Mesenchymal stem cell (in vitro differentiated cells and primary cell): ENCODE results near the gene DPH2.

ENCODE experiments used
- DNase-seq: peaks from one replicate; pipeline ENCODE4 v3.0.0-alpha.2; 2013
- H2AFZ ChIP-seq: one replicate; pipeline ENCODE4 v1.6.1; 2013; ENCODE audit warnings: low read depth, mild to moderate bottlenecking, control low read depth, inconsistent platforms, low read length, moderate library complexity
- H2AK5ac ChIP-seq: 2 replicates; pipeline ENCODE4 v1.6.1; 2013; ENCODE audit warnings: low read length, moderate library complexity, mild to moderate bottlenecking, inconsistent platforms; ENCODE audit not compliant: severe bottlenecking
- H2BK120ac ChIP-seq: one replicate; pipeline ENCODE4 v1.6.1; 2013; ENCODE audit warnings: low read depth, mild to moderate bottlenecking, inconsistent platforms, low read length, moderate library complexity
- H2BK12ac ChIP-seq, 2 experiments: one replicate each; pipeline ENCODE4 v1.6.1; 2013; ENCODE audit warnings: inconsistent platforms in 2 of 2, low read length in 2 of 2, mild to moderate bottlenecking in 2 of 2, moderate library complexity in 2 of 2, control low read depth in 1 of 2
- H2BK15ac ChIP-seq: one replicate; pipeline ENCODE4 v1.6.1; 2013; ENCODE audit warnings: mild to moderate bottlenecking, low read depth, inconsistent platforms; ENCODE audit not compliant: poor library complexity, severe bottlenecking
- H2BK5ac ChIP-seq: 2 replicates; pipeline ENCODE4 v1.6.1; 2013; ENCODE audit warnings: low read depth, mild to moderate bottlenecking, low read length, control low read depth, inconsistent platforms; ENCODE audit not compliant: poor library complexity, severe bottlenecking
- H3K14ac ChIP-seq, 2 experiments: one replicate each; pipeline ENCODE4 v1.6.1; 2013; ENCODE audit warnings: inconsistent platforms in 2 of 2, low read length in 2 of 2, control low read depth in 1 of 2, mild to moderate bottlenecking in 1 of 2, moderate library complexity in 1 of 2
- H3K18ac ChIP-seq, 2 experiments: one replicate each; pipeline ENCODE4 v1.6.1; 2013; ENCODE audit warnings: inconsistent platforms in 2 of 2, low read length in 2 of 2, control low read depth in 1 of 2, low read depth in 1 of 2, mild to moderate bottlenecking in 1 of 2
- H3K23ac ChIP-seq, 2 experiments: one replicate each; pipeline ENCODE4 v1.6.1; 2013; ENCODE audit warnings: inconsistent platforms in 2 of 2, low read length in 2 of 2, mild to moderate bottlenecking in 2 of 2, moderate library complexity in 2 of 2, control low read depth in 1 of 2
- H3K27ac ChIP-seq: 2 replicates; pipeline ENCODE4 v1.5.1; 2013; ENCODE audit warnings: mild to moderate bottlenecking, moderate library complexity, low read length, control low read depth, inconsistent platforms; ENCODE audit not compliant: poor library complexity, severe bottlenecking
- H3K27me3 ChIP-seq, 2 experiments: 2 replicates each; pipeline versions ENCODE4 v1.6.1 to v1.7.0; 2013; ENCODE audit warnings: low read length in 2 of 2, mild to moderate bottlenecking in 2 of 2, moderate library complexity in 2 of 2, control low read depth in 1 of 2, inconsistent platforms in 1 of 2; ENCODE audit not compliant: control insufficient read depth in 1 of 2, insufficient read depth in 1 of 2
- H3K36me3 ChIP-seq, 2 experiments: 2 replicates each; pipeline versions ENCODE4 v1.6.1 to v1.7.0; 2013; ENCODE audit warnings: low read length in 2 of 2, control low read depth in 1 of 2, inconsistent platforms in 1 of 2, low read depth in 1 of 2, mild to moderate bottlenecking in 1 of 2; ENCODE audit not compliant: insufficient read depth in 2 of 2, control insufficient read depth in 1 of 2
- H3K4ac ChIP-seq, 2 experiments: one replicate each; pipeline ENCODE4 v1.6.1; 2013; ENCODE audit warnings: inconsistent platforms in 2 of 2, low read length in 2 of 2, mild to moderate bottlenecking in 2 of 2, moderate library complexity in 2 of 2, control low read depth in 1 of 2, low read depth in 1 of 2
- H3K4me1 ChIP-seq: 2 replicates; pipeline ENCODE4 v1.6.1; 2013; ENCODE audit warnings: low read depth, low read length, control low read depth; ENCODE audit not compliant: control insufficient read depth, insufficient read depth
- H3K4me2 ChIP-seq: 2 replicates; pipeline ENCODE4 v1.6.1; 2013; ENCODE audit warnings: low read length, mild to moderate bottlenecking, inconsistent platforms; ENCODE audit not compliant: poor library complexity, severe bottlenecking
- H3K4me3 ChIP-seq, 2 experiments: 2 replicates each; pipeline versions ENCODE4 v1.5.1 to v1.7.0; 2013; ENCODE audit warnings: low read length in 2 of 2, mild to moderate bottlenecking in 2 of 2, control low read depth in 1 of 2, low read depth in 1 of 2; ENCODE audit not compliant: insufficient read depth in 1 of 2
- H3K79me1 ChIP-seq: replicated peaks from 2 replicates; pipeline ENCODE4 v1.6.1; 2013; ENCODE audit warnings: mild to moderate bottlenecking, control low read depth, low read length, inconsistent platforms; ENCODE audit not compliant: poor library complexity, severe bottlenecking
- H3K9ac ChIP-seq: 2 replicates; pipeline ENCODE4 v1.7.0; 2013; ENCODE audit warnings: mild to moderate bottlenecking, low read length, moderate library complexity
- H3K9me3 ChIP-seq: 2 replicates; pipeline ENCODE4 v1.7.0; 2013; ENCODE audit warnings: mild to moderate bottlenecking, low read length; ENCODE audit not compliant: control insufficient read depth
- H4K8ac ChIP-seq: one replicate; pipeline ENCODE4 v1.6.1; 2013; ENCODE audit warnings: inconsistent platforms, mild to moderate bottlenecking, low read length, moderate library complexity
- H4K91ac ChIP-seq: one replicate; pipeline ENCODE4 v1.6.1; 2013; ENCODE audit warnings: mild to moderate bottlenecking, low read length, inconsistent platforms
- WGBS: methylation state at CpG from one replicate; pipeline ENCODE4 v1.1.7; 2013; ENCODE audit warnings: mixed read lengths; 5-methylcytosine and 5-hydroxymethylcytosine counted together

Gene DPH2

DNA sequence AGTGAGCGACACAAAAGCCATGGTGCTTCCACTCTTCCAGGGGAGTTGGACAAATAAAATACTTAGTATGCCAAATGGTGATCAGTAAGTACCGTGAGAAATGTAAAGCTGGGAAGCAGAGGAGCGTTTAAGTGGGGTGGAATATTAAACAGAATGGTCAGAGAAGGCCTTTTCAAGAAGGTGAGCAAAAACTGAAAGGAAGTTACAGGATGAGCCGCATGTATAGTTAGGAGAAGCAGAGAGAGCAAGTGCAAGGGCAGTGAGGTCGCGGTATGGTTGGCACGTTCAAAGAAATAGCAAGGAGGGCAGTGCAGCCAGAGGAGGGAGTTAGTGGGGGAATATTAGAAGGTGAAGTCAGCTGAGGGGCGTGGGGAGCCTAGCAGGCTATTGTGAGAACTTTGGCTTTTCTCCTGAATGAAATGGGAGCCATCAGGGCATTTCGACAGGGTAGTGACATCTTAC, 4.2 kb downstream of the DPH2 start:
- Histone ChIP-seq H3K23ac (no peak overlapping the region), H3K4me3 (peak overlapping the region; percentile 97 to 98), H4K91ac (no peak overlapping the region), H2BK5ac (no peak overlapping the region), H4K8ac (peak overlapping the region; percentile 63), H3K27ac (no peak overlapping the region), H2AFZ (peak overlapping the region; percentile 80), H3K79me1 (peaks cover 46% of the 10 kb centered on the region), H2AK5ac (no peak overlapping the region), H3K9me3 (no peaks in the 10 kb centered on the region), H3K4ac (peak overlapping the region; percentile 7 to 83), H2BK15ac (no peak overlapping the region), H3K14ac (no peak overlapping the region), H2BK12ac (no peak overlapping the region), H3K4me2 (peak overlapping the region; percentile 98), H3K27me3 (no peaks in the 10 kb centered on the region), H3K4me1 (peaks cover 40% of the 10 kb centered on the region), H3K36me3 (peaks cover 46 to 50% of the 10 kb centered on the region in 2 experiments), H3K18ac (no peak overlapping the region), H2BK120ac (no peak overlapping the region), H3K9ac (peak overlapping the region; percentile 96)
- 46% methylated on average over 9 of the region's 9 CpGs for WGBS
- no peak for DNase-seq

DNA sequence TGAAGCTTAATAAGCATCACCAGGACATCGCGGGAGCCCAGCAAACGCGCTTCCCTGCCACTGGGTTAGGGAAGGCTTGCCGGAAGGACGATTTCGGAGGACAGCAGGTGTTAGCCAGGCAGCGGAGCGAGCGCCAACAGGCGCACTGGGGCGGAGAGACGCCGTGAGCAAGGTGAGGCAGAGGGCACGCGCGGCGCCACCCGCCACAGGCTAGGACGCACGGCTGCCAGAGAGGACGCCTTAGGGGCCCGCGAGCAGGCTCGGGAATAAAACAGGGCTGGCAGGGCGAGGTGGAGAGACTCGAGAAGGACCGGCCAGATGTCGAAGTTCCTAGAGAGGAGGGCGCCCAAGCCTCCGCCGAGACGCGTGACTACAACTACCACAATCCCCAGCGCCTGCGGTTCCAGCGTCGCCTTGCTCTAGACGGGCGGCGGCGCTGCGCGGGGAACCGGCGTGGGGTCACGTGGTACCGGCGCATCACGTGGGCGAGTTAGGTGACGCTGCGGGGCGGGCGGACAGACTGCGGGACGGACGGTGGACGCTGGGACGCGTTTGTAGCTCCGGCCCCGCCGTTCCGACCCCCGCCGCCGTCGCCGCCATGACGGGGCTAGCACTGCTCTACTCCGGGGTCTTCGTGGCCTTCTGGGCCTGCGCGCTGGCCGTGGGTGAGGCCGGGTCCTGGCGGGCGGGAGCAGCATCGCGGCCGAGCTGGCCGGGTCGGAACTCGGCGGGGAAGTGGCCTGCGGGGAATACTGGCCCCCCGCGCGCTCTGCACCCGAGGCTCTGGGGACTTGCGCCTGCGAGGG, 4.8 kb downstream of the DPH2 start, which contains the start of gene ATP6V0B:
Gene ATP6V0B, plus strand, starts transcription at position 518 of the 806 bp plus-strand sequence. Its CDS starts 81 bp downstream, at position 599.
- Histone ChIP-seq H4K8ac (peak within 1 kb of the TSS; percentile 87), H3K23ac (peak within 1 kb of the TSS in 1 of 2 experiments; percentile 99), H2AFZ (peak within 1 kb of the TSS; percentile 97), H2BK12ac (peak within 1 kb of the TSS in 1 of 2 experiments; percentile 33), H3K9ac (peak within 1 kb of the TSS; percentile 96), H2AK5ac (no peak within 1 kb of the TSS), H3K18ac (peak within 1 kb of the TSS; percentile 85 to 94), H2BK120ac (peak within 1 kb of the TSS; percentile 74), H3K4me2 (peak within 1 kb of the TSS; percentile 98), H4K91ac (peak within 1 kb of the TSS; percentile 92), H3K9me3 (no peaks in the 10 kb centered on the region), H3K14ac (peak within 1 kb of the TSS in 1 of 2 experiments; percentile 92), H2BK5ac (peak within 1 kb of the TSS; percentile 35), H2BK15ac (peak within 1 kb of the TSS; percentile 39), H3K4ac (peak within 1 kb of the TSS; percentile 7 to 85), H3K36me3 (peaks cover 46 to 50% of the 10 kb centered on the region in 2 experiments), H3K27me3 (no peaks in the 10 kb centered on the region), H3K4me1 (peaks cover 41% of the 10 kb centered on the region), H3K27ac (peak within 1 kb of the TSS; percentile 27), H3K4me3 (peak within 1 kb of the TSS; percentile 97 to 98), H3K79me1 (peaks cover 46% of the 10 kb centered on the region)
- peak; percentile 94 for DNase-seq
- under 1% methylated on average over 74 of the region's 93 CpGs for WGBS

DNA sequence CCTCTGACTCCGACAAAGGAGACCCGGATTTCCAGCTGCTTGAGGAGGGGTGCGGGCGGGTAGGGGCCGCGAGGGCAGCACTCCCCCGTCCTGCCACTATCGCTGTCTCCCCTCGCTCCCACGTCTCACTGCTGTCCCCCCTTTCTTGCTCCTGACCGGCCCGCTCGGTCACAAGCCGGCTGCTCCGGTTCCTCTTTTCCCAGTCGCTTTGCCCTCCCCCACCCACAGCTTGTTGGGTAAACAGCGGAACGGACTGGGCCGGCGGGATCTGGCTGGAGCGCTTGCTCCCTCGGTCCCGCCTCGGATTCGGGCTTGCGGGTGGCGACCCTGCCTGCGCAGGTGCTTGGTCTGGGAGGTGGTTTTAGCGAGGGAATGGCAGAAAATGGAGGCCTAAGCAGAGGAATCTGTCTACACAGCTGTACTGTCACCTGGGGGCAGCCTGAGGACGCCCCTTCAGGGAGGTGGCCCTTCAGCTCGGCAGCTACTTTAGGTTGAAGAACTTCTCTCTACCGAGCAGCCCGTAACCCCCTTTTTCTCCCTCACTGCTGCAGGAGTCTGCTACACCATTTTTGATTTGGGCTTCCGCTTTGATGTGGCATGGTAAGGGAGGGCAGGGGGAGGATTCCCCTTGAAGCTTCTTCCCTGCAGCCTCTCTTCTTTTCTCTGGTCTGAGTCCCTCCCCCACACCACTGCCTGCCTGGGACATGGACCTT, 5.6 kb downstream of the DPH2 start:
- peaks cover 46 to 50% of the 10 kb centered on the region in 2 experiments for H3K36me3 ChIP-seq
- H3K23ac ChIP-seq, result peak overlapping the region in 1 of 2 experiments; percentile 99
- peaks cover 42% of the 10 kb centered on the region for H3K79me1 ChIP-seq
- H3K27ac ChIP-seq, result peak overlapping the region; percentile 27
- no peak overlapping the region for H2BK12ac ChIP-seq
- WGBS, result 3% methylated on average over 27 of the region's 34 CpGs
- H3K18ac ChIP-seq, result peak overlapping the region; percentile 85 to 94
- no peaks in the 10 kb centered on the region for H3K9me3 ChIP-seq
- H3K27me3 ChIP-seq, result no peaks in the 10 kb centered on the region
- peak; percentile 50 for DNase-seq
- no peak overlapping the region for H4K8ac ChIP-seq
- H2BK15ac ChIP-seq, result peak overlapping the region; percentile 39
- H3K9ac ChIP-seq, result peak overlapping the region; percentile 96
- H3K4me1 ChIP-seq, result peaks cover 46% of the 10 kb centered on the region
- peak overlapping the region; percentile 92 for H4K91ac ChIP-seq
- peak overlapping the region in 1 of 2 experiments; percentile 85 for H3K4ac ChIP-seq
- H3K14ac ChIP-seq, result peak overlapping the region in 1 of 2 experiments; percentile 92
- H2AK5ac ChIP-seq, result no peak overlapping the region
- no peak overlapping the region for H2BK5ac ChIP-seq
- peak overlapping the region; percentile 5 for H2AFZ ChIP-seq
- peak overlapping the region; percentile 97 to 98 for H3K4me3 ChIP-seq
- peak overlapping the region; percentile 74 for H2BK120ac ChIP-seq
- H3K4me2 ChIP-seq, result peak overlapping the region; percentile 88
